Stimulated activated CD4-positive, alpha-beta T cell treated with anti-CD3 and anti-CD28 coated beads, TNF-alpha, amount 100 ng/mL, for 4 hours (primary cell): ENCODE results near the gene DEFB132.

ENCODE experiments used
- DNase-seq, 3 experiments: peaks; one replicate each; pipeline ENCODE4 v3.0.0-alpha.2; 2020; ENCODE audit warnings: low read depth in 3 of 3

The DEFB132 gene

GRCh38 chr20:263701-264100 lies 6.2 kb downstream of the DEFB132 start:
- DNase-seq = no peak

- DNase-seq = peak; percentile 78 to 88 (median 84)
Measured at GRCh38 chr20:266596-267562, 9.4 kb downstream of the DEFB132 start.

GRCh38 chr20:270517-270916 lies 13.0 kb downstream of the DEFB132 start:
- no peak for DNase-seq

GRCh38 chr20:271069-271468 lies 13.5 kb downstream of the DEFB132 start:
- DNase-seq = no peak

- DNase-seq = no peak
Measured at GRCh38 chr20:271528-271927, 14.0 kb downstream of the DEFB132 start.

- no peak for DNase-seq
Measured at GRCh38 chr20:272718-273117, 15.2 kb downstream of the DEFB132 start.

GRCh38 chr20:273884-274283 lies 16.4 kb downstream of the DEFB132 start:
- no peak for DNase-seq

GRCh38 chr20:275791-276190 lies 18.3 kb downstream of the DEFB132 start:
- no peak for DNase-seq

- no peak for DNase-seq
Measured at GRCh38 chr20:276620-277495, 19.3 kb downstream of the DEFB132 start.

GRCh38 chr20:277496-277781 lies 19.9 kb downstream of the DEFB132 start:
- DNase-seq = no peak

GRCh38 chr20:278181-278580 lies 20.7 kb downstream of the DEFB132 start:
- DNase-seq = no peak

- DNase-seq = no peak
Measured at GRCh38 chr20:278607-279571, 21.4 kb downstream of the DEFB132 start.

GRCh38 chr20:284172-284571 lies 26.6 kb downstream of the DEFB132 start:
- DNase-seq = no peak

- no peak for DNase-seq
Measured at GRCh38 chr20:286508-286907, 29.0 kb downstream of the DEFB132 start.

GRCh38 chr20:288956-289692 lies 31.6 kb downstream of the DEFB132 start:
- DNase-seq = no peak

GRCh38 chr20:289693-290083 lies 32.2 kb downstream of the DEFB132 start:
- DNase-seq = no peak

- peak; percentile 68 to 73 (median 70) for DNase-seq
Measured at GRCh38 chr20:290084-290831, 32.7 kb downstream of the DEFB132 start, which contains the start of gene C20orf96. C20orf96 (minus strand) TSS chr20:290750; CDS start chr20:290610, 140 bp downstream.

GRCh38 chr20:294602-295001 lies 37.1 kb downstream of the DEFB132 start:
- DNase-seq = no peak

- no peak for DNase-seq
Measured at GRCh38 chr20:295804-296203, 38.3 kb downstream of the DEFB132 start.
